HG03378 (cell line): ENCODE data around the gene TUBB1.

Experiments
- ATAC-seq: cut with Tn5 transposase; IDR thresholded peaks from one replicate; pipeline ENCODE4 v1.9.1; 2021; ENCODE audit warnings: mild to moderate bottlenecking, moderate library complexity; ENCODE audit not compliant: unreplicated experiment

Gene TUBB1

DNA sequence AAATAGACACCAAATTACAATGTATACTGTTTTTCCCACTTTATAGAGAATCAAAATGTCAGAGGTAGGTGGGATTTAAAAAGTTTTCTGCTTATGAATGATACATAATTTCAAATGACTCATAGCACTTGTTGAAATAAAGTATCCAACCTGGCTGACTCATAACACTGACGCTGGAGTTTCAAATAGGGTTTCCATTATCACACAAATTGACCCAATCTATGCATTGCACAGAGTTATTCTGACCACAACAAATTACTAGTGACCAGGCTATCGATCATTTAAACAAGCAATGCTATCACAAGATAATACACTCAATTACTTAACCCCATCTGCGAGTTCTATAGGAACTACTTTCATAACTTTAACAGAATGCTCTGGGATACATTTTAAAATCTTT lies 55.2 kb downstream of the TUBB1 start:
- ATAC-seq: no peak

DNA sequence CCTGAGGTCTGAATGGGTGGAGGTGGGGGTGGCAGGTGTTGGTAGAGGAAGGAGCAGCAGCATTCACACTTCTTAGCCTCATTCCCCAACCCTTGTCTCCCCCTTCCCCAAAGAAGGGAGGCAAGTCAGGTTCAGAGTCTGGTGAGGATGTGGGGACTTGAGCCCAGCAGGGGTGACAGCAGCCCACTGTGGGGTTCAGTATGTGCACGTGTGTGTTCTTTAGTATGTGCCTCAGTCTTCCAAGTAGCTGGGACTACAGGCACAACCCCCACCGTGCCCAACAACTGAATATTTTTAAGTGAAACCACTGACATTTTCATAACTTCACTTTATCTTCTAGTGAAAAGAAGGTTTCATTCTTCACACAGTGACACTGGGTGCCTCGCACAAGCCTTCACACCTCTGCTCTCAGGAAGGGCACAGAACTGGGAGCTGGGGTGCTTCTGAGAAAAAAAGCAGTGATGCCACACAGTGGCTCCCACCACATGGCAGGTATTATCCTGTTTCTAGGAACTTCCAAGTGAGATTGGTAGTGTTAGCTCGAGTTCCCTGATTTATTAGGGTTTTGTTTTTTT lies 56.8 kb downstream of the TUBB1 start:
- ATAC-seq: no peak
